HL-60/S4 (cell line): Measurements from ENCODE around the gene MUC5AC.
"Not testable (repeated sequence)": the region's sequence is repeated elsewhere in the genome, so short reads cannot be mapped to it uniquely, and the experiment has no call there.

Experiments used
- in situ Hi-C: fragments of 300-500 bp; cut with MboI; formaldehyde crosslinking; loops from 2 replicates; pipeline ENCODE4 v1.14.3; 2022; ENCODE audit warnings: low sequenced_read_pairs

Gene MUC5AC, protein sequence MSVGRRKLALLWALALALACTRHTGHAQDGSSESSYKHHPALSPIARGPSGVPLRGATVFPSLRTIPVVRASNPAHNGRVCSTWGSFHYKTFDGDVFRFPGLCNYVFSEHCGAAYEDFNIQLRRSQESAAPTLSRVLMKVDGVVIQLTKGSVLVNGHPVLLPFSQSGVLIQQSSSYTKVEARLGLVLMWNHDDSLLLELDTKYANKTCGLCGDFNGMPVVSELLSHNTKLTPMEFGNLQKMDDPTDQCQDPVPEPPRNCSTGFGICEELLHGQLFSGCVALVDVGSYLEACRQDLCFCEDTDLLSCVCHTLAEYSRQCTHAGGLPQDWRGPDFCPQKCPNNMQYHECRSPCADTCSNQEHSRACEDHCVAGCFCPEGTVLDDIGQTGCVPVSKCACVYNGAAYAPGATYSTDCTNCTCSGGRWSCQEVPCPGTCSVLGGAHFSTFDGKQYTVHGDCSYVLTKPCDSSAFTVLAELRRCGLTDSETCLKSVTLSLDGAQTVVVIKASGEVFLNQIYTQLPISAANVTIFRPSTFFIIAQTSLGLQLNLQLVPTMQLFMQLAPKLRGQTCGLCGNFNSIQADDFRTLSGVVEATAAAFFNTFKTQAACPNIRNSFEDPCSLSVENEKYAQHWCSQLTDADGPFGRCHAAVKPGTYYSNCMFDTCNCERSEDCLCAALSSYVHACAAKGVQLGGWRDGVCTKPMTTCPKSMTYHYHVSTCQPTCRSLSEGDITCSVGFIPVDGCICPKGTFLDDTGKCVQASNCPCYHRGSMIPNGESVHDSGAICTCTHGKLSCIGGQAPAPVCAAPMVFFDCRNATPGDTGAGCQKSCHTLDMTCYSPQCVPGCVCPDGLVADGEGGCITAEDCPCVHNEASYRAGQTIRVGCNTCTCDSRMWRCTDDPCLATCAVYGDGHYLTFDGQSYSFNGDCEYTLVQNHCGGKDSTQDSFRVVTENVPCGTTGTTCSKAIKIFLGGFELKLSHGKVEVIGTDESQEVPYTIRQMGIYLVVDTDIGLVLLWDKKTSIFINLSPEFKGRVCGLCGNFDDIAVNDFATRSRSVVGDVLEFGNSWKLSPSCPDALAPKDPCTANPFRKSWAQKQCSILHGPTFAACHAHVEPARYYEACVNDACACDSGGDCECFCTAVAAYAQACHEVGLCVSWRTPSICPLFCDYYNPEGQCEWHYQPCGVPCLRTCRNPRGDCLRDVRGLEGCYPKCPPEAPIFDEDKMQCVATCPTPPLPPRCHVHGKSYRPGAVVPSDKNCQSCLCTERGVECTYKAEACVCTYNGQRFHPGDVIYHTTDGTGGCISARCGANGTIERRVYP (N-terminal part only)

DNA sequence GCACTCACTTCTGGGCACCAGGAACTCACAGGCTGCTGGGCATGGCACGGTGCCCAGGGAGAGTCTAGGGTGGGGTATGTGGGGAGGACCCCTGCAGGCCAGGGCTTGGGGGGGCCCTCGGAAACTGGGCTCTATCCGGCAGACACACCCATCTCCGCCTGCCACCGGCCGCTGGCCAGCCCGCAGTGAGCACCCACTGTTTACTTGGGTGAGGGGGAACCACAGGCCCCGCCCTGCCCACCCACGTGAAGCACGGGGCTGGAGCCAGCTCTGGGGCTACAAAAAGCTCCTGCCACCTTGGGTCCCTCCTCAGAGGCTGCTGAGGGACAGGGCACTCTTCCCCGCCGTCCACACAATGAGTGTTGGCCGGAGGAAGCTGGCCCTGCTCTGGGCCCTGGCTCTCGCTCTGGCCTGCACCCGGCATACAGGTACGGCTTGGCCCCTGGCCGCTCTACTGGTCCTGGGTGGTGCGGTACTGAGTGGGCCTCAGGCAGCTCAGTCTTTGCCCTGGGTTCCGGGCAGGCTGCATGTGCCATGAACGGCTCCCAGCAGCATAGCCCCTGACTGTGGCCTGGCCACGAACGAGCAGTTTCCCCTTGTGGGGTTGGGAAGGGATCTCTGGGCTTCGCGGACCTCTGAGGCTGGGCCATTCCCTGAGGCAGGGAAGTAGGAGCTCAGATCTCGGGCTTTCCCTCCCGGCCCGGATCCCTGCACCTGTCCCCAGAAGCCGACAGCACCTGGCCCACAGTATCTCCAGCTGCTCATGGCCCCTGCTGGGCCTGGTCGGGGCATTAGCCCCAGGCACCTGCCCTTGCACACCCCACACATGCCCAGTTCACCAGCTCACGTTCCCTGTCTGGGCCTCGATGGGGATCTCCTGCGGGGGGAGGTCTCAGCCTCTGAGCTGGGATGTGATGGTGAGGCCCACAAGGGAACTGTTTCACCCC lies at the start of gene MUC5AC:
Gene MUC5AC, plus strand, starts transcription at position 309 of the 947 bp plus-strand sequence. Its CDS starts 47 bp downstream, at position 356.
- in situ Hi-C loops, result no loop called here

DNA sequence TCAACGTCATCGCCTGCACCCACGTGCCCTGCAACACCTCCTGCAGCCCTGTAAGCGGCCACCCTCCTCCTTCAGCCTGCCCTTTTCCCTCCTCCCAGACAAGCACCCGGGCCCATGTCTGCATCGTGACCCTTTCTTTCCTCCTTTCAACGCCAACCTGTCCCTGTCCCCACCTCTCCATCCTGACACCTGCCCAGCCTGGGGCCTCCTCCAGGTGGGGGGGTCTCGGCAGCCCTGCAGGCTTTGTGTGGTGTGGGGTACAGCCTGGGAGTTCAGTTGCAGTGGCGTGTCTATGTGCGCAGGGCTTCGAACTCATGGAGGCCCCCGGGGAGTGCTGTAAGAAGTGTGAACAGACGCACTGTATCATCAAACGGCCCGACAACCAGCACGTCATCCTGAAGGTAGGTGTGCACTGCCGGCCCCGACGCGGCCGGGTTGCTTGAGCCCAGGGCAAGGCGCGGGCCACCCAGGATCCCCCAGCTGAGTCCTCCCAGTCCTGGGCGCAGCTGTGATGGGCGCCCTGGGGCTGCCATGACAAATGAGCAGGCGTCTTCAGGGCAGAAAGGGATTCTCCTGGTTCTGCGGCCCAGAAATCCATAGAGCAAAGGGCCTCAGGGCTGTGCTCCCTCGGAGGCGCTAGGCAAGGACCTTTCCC lies 49.4 kb upstream of the MUC5AC start:
- in situ Hi-C loops, result no loop called here

DNA sequence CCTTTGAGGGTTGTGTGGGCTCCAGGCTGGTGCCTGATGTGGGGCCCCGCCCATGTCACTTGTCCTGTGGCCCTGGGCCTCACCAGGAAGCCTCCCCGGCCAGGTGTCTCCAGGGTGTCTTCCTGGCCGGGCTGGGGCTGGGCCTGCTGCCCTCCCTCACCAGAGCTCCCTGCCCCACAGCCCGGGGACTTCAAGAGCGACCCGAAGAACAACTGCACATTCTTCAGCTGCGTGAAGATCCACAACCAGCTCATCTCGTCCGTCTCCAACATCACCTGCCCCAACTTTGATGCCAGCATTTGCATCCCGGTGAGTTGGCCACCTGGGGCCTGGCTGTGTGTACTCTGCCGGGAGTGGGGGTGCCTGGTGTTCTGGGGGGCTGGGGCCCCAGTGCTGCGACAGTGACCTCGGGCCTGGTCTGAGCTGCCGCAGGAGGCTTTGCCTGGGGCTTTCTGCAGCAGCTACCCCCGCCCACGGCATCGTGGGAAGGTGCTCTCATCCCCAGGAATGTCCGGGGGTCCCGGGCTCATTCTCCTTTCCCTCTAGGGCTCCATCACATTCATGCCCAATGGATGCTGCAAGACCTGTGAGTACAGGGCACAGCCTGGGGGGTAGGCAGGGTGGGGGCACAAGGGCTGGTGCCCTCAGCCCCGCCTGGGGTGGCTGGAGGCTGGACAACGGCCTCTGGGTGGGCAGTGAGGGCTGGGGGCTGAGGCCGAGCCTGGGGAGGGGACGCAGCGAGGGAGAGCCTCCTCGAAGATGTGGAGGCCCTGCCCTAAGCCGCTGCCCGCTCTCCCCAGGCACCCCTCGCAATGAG lies 48.4 kb upstream of the MUC5AC start:
- in situ Hi-C loops, result no loop called here

DNA sequence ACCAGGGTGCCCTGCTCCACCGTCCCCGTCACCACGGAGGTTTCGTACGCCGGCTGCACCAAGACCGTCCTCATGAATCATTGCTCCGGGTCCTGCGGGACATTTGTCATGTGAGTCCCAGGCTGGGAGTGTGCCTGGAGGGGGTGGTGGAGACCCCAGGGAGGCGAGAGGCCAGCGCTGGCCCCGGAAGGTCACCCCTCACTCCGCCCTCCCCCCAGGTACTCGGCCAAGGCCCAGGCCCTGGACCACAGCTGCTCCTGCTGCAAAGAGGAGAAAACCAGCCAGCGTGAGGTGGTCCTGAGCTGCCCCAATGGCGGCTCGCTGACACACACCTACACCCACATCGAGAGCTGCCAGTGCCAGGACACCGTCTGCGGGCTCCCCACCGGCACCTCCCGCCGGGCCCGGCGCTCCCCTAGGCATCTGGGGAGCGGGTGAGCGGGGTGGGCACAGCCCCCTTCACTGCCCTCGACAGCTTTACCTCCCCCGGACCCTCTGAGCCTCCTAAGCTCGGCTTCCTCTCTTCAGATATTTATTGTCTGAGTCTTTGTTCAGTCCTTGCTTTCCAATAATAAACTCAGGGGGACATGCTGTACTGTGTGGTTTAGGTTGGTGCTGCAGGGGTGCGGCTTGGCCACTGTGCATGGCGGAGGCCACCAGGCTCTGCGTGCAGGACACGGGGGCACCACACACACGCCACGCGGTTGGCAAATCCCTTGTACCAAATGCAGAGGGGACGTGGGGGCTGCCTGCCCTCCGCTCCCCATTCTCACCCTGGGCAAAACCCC lies 47.6 kb upstream of the MUC5AC start:
- in situ Hi-C loops, result no loop called here

DNA sequence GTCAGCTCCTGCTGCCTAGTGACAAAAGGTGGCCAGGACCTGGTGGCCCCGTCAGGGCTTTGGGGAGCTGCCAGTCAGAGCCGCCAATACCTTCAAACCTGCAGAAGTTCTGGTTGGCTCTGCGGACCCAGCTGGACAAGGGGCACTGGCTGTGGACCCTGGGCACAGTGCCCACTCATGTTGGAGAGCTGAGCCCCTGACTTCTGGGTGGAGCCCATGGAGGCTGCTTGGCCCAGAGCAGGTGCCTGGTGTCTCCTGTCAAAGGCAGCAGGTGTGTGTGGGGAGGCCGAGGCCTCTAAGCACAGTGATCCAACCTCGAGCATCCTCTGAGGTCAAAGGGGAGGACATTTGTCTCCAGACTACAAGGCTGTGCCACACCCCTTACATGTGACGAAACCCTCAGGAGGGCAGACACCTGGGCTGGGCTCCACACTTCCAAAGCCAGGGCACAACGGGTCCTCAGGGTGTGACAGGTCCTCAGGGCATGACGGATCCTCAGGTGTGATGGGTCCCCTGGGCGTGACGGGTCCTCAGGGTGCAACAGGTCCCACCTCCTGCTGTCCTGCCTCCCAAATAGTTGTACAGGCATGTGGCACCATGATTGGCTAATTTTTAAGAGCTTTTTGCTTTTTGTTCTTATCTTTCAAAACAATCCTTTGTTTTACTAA lies 46.1 kb upstream of the MUC5AC start:
- in situ Hi-C loops, result no loop called here

DNA sequence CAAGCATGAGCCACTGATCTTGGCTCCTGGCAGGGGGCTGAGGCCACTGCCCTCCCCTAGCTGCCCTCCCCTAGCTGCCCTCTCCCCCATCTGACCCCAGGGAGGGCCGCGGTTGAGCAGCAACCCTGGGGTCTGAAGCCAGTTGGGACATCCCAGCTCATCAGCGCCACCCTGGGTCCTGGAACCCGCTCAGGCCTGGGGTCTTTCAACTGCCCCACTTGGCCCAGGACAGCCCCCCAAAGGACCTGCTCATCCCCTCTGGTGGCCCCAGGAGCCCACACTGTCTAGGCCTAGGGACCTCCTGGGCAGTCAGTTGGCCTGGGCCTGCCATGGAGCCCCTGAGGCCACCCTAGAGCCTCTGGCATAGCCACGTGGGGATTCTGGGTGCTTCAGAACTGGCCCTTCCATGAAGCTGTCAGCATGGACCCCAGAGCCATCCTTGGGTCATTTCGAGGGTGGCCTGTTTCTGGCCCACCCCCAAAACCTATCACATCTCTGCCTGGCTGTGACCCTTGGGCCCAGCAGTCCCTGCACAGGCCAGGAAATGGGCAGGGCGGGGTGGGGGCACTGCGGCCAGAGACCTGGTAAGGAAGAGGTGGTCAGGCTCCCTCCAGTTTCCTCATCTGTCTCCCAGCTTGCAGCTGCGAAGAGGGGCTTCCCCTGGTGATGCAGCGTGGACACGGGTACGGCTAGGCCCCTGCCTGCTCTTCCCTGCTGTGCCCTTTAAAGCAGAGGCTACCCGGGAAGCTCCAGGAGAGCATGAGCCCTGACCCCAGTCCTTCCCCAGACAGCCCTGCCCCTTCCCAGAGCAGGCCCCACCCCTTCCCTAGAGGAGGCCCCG lies 45.2 kb upstream of the MUC5AC start:
- in situ Hi-C loops, result no loop called here

DNA sequence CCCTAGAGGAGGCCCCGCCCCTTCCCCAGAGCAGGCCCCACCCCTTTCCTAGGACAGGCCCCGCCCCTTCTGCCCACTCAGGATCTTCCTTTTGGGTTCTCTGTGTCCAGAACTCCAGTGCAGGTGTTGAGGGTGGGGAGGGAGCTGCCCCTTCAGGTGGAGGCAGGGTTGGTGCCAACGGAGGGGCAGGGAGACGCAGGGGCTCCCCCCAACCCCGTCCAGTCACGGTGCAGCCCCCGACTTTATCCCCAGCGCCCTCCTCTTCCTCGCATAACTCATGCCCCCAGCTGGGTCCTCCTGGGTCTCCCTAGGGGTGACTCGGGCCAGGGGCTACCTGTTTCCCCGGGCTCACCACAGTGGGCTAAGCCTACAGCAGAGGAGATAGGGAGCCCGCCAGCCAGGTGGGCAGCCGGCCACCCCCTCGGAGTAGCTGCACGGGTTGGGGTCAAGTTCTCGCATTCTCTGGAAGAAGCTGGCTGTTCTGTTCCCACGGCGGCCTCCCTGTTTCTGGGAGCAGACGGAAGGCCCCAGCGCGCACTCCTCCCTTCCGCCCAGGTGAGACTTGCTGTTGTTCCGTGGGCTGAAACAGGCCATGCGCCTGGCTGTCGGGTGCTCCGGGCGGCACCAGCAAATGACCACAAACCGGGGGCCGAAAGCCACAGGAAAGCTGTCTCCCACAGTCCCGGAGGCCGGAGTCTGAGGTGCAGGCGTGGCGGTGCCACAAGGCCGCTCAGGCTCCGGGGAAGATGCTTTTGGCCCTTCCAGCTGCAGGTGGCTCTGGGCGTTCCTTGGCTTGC lies 44.1 kb upstream of the MUC5AC start:
- in situ Hi-C loops, result no loop called here

DNA sequence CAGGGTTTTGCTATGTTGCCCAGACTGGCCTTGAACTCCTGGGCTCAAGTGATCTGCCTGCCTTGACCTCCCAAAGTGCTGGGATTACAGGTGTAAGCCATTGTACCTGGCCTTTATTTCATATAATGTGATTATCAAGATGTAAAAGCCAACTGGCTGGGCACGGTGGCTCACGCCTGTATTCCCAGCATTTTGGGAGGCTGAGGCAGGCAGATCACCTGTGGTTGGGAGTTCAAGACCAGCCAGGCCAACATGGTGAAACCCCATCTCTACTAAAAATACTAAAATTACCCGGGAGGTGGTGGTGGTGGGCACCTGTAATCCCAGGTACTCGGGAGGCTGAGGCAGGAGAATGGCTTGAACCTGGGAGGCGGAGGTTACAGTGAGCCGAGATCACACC lies 42.5 kb upstream of the MUC5AC start:
- in situ Hi-C loops, result not testable (repeated sequence)

DNA sequence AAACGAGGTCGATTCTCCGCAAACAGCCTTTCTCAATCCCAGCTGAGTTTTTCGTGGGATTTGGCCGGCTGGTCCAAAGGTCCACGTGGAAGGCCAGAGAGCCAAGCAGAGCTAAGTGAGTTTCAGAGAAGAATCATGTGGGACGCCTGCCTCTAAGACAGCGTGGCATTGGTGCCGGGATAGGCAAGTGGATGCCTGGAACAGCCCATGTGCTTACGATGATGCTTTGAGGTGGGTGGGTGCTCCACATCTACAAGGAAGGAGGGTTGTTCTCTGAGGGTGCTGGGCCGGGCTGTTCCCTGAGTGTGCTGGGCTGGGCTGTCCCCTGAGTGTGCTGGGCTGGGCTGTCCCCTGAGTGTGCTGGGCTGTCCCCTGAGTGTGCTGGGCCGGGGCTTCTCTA lies 41.6 kb upstream of the MUC5AC start:
- in situ Hi-C loops, result no loop called here

DNA sequence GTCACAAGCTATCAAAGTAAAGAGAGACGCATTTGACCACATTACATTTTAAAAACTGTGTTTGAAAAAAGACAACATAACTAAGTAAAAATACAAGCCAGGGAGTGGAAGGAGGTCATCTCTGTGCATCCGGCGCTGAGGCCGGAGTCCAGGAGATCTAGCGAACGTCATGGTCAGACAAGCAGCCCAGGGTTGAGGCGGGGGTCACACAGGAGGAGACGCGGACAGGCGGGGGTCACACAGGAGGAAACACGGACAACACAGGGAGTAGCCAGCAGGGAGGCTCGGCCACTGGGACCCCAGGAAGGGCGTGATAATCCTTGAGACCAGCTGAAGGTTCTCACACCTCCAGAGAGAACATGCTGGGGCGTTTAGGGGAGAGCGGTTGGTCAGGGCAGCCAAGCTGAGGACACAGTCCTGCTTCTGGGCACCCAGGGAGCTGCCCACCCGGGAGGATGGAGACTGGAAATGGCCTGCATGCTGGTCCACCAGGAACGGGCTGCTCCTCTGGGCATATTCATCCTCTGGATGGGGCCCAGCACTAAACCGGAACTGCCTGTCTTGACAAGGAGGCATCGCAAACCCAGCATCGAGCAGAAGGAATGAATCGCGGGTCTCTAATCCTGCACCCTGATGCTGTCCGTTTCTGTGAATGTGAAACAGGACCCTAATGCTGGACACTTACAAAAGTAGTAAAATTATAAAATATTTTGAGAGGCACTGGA lies 40.9 kb upstream of the MUC5AC start:
- in situ Hi-C loops, result no loop called here

DNA sequence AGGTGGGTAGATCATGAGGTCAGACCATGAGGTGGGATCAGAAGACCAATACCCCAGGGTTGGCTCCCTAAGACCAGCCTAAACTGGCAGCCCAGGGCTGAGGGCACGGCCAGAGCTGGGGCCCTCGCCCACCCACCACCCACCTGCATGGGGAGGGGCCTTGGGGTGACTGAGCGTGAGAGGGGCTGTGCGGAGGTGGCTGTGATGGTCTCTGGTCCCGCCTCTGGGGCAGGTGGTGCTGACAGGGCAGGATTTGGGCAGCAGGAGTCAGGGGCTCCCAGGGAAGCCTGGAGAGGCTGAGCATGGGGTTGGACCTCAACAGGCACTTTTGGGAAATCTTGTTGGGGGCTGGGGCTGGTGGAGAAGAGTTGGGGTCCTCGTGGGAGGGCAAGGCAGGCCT lies 39.8 kb upstream of the MUC5AC start:
- in situ Hi-C loops, result no loop called here

DNA sequence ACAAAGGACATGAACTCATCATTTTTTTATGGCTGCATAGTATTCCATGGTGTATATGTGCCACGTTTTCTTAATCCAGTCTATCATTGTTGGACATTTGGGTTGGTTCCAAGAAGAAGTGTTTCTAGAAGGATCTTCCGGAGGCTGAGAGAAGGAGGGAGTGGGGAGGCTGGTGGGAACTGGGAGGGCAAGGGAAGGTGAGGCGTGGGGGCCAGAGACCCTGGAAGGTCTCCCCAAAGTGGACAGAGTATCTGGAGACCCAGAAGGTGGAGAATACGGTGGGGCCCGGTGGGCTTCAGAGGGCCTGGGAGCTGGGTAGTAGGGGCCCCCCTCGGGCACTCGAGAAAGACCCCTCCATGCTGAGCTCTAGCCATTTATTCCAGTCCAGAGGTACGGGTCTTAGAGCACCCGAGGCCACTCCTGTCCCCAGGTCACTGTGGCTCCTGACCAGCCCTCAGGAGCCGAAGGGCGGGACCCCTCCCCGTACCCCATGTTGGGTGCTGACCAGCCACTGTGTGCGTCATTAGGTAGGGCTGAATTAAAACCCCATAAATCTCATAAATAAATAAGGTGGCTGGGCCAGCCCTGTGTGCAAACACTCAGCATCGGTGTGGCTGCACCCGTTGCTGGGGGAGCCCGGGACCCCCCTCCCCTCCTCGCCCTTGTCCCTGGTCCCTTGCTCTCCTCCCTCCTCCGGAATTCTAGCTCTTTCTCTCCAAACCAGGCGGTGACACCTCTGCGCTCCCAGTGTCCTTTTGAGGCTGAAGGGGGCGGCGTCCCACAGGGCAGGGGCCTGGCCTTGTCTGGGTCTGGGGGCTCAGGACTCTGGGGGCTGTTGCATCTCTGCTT lies 38.8 kb upstream of the MUC5AC start:
- in situ Hi-C loops, result no loop called here

DNA sequence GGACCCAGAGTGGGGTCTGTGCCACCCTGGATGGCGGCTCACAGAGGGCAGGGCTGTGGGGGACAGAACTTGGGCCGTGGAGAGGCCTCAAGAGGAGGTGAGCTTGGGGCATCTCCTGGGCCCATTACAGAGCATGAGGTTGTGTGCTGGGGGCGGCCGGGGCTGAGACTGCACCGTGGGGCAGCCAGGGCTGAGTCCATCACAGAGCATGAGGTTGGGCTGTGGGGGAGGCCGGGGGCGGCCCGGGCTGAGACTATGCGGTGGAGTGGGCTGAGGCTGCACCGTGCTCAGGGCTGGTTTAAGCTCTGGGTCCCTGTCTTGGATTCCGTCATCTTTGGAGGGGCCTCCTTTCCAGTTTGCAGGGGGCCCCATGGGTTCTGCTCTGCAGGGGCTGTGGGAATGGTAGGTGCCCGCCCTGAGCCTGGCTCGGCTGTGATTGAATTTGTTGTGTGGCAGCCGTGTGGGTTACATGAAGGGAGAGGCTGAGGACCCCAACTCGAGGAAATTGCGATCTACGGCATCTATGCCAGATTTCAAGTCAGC lies 38.1 kb upstream of the MUC5AC start:
- in situ Hi-C loops, result no loop called here
